Panc1 (cell line): ENCODE measurements around the gene GALNTL6. TPM values are rescaled to one million over a fixed set of nuclear protein-coding genes. Genes with fewer than 3 reads are reported as not detected.

Experiments
- ATAC-seq: fragments of 200-7000 bp; cut with Tn5 transposase; 2 replicates; pipeline ENCODE4 v1.9.1; 2020; ENCODE audit warnings: mild to moderate bottlenecking, moderate library complexity
- BruUV-seq: library from RNA; stranded (reverse); fragments of 400-500 nt; replicated peaks from 2 replicates; lab custom pipeline; 2021; lab: Mats Ljungman, UMichigan
- CTCF ChIA-PET: fragments of 300-600 bp; sonication (Branson Sonifier 250); formaldehyde crosslinking; loops from one replicate; lab custom pipeline; 2022; ENCODE audit warnings: antibody characterized with exemption; lab: Charles Lee
- POLR2A ChIA-PET: fragments of 300-600 bp; sonication (Branson Sonifier 250); formaldehyde crosslinking; loops from one replicate; lab custom pipeline; 2022; ENCODE audit warnings: antibody characterized with exemption; lab: Charles Lee
- DNase-seq: peaks from one replicate; pipeline ENCODE4 v3.0.0-alpha.2; 2010; ENCODE audit warnings: low read depth, low spot score
- H3K27ac ChIP-seq: 2 replicates; pipeline ENCODE4 v1.5.1; 2011; ENCODE audit warnings: mild to moderate bottlenecking, low read length, inconsistent platforms
- H3K27me3 ChIP-seq: fragments of 200-500 bp; sonication (Bioruptor generic); 2 replicates; pipeline ENCODE4 v1.6.0; 2014; ENCODE audit warnings: low read length, inconsistent platforms; ENCODE audit not compliant: control insufficient read depth, insufficient read depth
- H3K36me3 ChIP-seq: fragments of 200-500 bp; sonication (Bioruptor generic); 2 replicates; pipeline ENCODE4 v1.5.1; 2014; ENCODE audit warnings: inconsistent platforms, mild to moderate bottlenecking, low read length, moderate library complexity; ENCODE audit not compliant: control insufficient read depth, insufficient read depth
- H3K4me1 ChIP-seq: 2 replicates; pipeline ENCODE4 v1.5.1; 2011; ENCODE audit warnings: inconsistent platforms, mild to moderate bottlenecking, low read length, moderate library complexity; ENCODE audit not compliant: control insufficient read depth, insufficient read depth
- H3K4me3 ChIP-seq, 2 experiments: 2 replicates each; pipeline ENCODE4 v1.5.1; 2011 to 2012; ENCODE audit warnings: low read depth in 2 of 2, low read length in 2 of 2, mild to moderate bottlenecking in 2 of 2, inconsistent platforms in 1 of 2, moderate library complexity in 1 of 2
- H3K9me3 ChIP-seq: fragments of 200-500 bp; sonication (Bioruptor generic); 2 replicates; pipeline ENCODE4 v1.5.1; 2014; ENCODE audit warnings: low read depth, mild to moderate bottlenecking, inconsistent platforms, low read length, moderate library complexity; ENCODE audit not compliant: control insufficient read depth, insufficient read depth
- POLR2AphosphoS5 ChIP-seq: IDR thresholded peaks from 2 replicates; pipeline ENCODE4 v1.6.1; 2012; ENCODE audit warnings: mild to moderate bottlenecking, low read depth, low read length, moderate library complexity
- SIN3A ChIP-seq: IDR thresholded peaks from 2 replicates; pipeline ENCODE4 v1.6.1; 2012; ENCODE audit warnings: low read depth, mild to moderate bottlenecking, low read length, moderate library complexity, borderline replicate concordance; ENCODE audit not compliant: insufficient read depth
- TCF7L2 ChIP-seq: IDR thresholded peaks from 2 replicates; pipeline ENCODE4 v1.6.1; 2011; ENCODE audit warnings: mild to moderate bottlenecking, low read depth, low read length, inconsistent platforms
- in situ Hi-C: cut with HindIII; loops from 2 replicates; pipeline ENCODE4 v1.10.0; 2016; ENCODE audit warnings: low sequenced_read_pairs, low pct_unique_long_range_greater_than_20kb
- intact Hi-C: fragments of 100-400 bp; cut with micrococcal nuclease; formaldehyde crosslinking; loops from one replicate; pipeline ENCODE4 v1.10.0; 2022; ENCODE audit not compliant: unreplicated experiment
- total RNA-seq: library from RNA; stranded (reverse); gene quantifications from one replicate; pipeline ENCODE4 v1.2.1, GENCODE V29; 2021; ENCODE audit not compliant: unreplicated experiment
- TF ChIP-seq, protein P1 (sequence below), 2 experiments: IDR thresholded peaks; 2 replicates each; pipeline ENCODE4 v1.6.1; 2011 to 2012; ENCODE audit warnings: low read depth in 2 of 2, control low read depth in 1 of 2, low read length in 1 of 2, mild to moderate bottlenecking in 1 of 2, moderate library complexity in 1 of 2; ENCODE audit not compliant: insufficient read depth in 1 of 2
- TF ChIP-seq, protein P2 (sequence below): fragments of 450-650 bp; IDR thresholded peaks from 2 replicates; pipeline ENCODE4 v1.5.1; 2017; ENCODE audit warnings: mild to moderate bottlenecking

Gene GALNTL6
- total RNA-seq, 1 experiment from 2014 or later = not detected

DNA sequence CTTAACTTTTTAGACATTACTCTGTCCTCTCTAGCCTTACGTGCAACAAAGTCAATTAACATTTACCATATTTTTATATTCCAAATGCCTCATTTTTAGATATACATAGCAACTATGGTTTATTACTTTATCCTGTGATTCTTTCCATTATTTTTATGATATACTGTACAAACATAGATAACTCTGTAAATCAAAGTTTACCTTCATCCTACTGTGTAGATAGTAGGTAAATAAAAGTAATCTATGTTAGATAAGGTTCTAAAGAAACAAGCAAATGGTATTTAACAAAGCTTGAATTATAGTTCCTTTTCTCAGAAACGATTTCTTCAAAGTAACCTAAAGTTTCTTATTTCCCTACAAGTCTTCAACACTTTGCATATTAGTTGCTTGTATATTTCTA lies 350.0 kb downstream of the GALNTL6 start:
- ChIA-PET POLR2A (no interaction called here), CTCF (no interaction called here)
- H3K27ac ChIP-seq = no peak overlapping the region
- BruUV-seq = no TSS peak
- no peak overlapping the region for H3K4me3 ChIP-seq
- intact Hi-C loops = no loop called here
- no peaks in the 10 kb centered on the region for H3K4me1 ChIP-seq
- no peak for ATAC-seq
- H3K36me3 ChIP-seq = no peaks in the 10 kb centered on the region
- H3K9me3 ChIP-seq = no peaks in the 10 kb centered on the region
- TF ChIP-seq TCF7L2 (no peak), POLR2AphosphoS5 (no peak), SIN3A (no peak)
- TF ChIP-seq, protein P1, sequence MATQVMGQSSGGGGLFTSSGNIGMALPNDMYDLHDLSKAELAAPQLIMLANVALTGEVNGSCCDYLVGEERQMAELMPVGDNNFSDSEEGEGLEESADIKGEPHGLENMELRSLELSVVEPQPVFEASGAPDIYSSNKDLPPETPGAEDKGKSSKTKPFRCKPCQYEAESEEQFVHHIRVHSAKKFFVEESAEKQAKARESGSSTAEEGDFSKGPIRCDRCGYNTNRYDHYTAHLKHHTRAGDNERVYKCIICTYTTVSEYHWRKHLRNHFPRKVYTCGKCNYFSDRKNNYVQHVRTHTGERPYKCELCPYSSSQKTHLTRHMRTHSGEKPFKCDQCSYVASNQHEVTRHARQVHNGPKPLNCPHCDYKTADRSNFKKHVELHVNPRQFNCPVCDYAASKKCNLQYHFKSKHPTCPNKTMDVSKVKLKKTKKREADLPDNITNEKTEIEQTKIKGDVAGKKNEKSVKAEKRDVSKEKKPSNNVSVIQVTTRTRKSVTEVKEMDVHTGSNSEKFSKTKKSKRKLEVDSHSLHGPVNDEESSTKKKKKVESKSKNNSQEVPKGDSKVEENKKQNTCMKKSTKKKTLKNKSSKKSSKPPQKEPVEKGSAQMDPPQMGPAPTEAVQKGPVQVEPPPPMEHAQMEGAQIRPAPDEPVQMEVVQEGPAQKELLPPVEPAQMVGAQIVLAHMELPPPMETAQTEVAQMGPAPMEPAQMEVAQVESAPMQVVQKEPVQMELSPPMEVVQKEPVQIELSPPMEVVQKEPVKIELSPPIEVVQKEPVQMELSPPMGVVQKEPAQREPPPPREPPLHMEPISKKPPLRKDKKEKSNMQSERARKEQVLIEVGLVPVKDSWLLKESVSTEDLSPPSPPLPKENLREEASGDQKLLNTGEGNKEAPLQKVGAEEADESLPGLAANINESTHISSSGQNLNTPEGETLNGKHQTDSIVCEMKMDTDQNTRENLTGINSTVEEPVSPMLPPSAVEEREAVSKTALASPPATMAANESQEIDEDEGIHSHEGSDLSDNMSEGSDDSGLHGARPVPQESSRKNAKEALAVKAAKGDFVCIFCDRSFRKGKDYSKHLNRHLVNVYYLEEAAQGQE (IDR thresholded peaks at IDR 0.05; ENCODE audit: insufficient read depth in 1 of 2, low read depth in 2 of 2, low read length in 1 of 2) = no peak
- TF ChIP-seq, protein P2, sequence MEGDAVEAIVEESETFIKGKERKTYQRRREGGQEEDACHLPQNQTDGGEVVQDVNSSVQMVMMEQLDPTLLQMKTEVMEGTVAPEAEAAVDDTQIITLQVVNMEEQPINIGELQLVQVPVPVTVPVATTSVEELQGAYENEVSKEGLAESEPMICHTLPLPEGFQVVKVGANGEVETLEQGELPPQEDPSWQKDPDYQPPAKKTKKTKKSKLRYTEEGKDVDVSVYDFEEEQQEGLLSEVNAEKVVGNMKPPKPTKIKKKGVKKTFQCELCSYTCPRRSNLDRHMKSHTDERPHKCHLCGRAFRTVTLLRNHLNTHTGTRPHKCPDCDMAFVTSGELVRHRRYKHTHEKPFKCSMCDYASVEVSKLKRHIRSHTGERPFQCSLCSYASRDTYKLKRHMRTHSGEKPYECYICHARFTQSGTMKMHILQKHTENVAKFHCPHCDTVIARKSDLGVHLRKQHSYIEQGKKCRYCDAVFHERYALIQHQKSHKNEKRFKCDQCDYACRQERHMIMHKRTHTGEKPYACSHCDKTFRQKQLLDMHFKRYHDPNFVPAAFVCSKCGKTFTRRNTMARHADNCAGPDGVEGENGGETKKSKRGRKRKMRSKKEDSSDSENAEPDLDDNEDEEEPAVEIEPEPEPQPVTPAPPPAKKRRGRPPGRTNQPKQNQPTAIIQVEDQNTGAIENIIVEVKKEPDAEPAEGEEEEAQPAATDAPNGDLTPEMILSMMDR = no peak
- DNase-seq = no peak
- in situ Hi-C loops = no loop called here
- H3K27me3 ChIP-seq = no peaks in the 10 kb centered on the region

DNA sequence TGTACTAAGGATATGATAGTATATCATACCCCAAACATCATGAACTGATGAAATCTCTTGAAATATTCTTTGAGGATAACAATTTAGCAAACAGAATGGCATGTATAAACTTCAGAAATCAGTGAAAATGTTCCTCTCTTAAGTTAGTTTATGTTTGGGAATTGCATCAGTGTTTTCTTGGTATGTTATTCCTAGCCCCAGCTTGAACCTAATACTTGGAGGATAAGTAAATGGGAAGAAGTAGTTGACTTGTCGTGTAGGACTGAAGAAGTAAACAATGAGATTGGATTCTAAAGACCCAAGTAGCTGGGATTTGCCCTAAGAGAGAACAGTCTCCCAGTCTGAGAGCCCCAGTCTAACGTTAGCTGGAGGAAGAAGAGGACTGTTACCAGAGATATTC lies 355.7 kb downstream of the GALNTL6 start:
- Histone ChIP-seq H3K9me3 (no peaks in the 10 kb centered on the region), H3K27me3 (no peaks in the 10 kb centered on the region), H3K4me3 (no peak overlapping the region), H3K36me3 (no peaks in the 10 kb centered on the region), H3K27ac (no peak overlapping the region), H3K4me1 (no peaks in the 10 kb centered on the region)
- TF ChIP-seq SIN3A = no peak
- TF ChIP-seq POLR2AphosphoS5 = no peak
- TF ChIP-seq TCF7L2 = no peak
- TF ChIP-seq, protein P1 (IDR thresholded peaks at IDR 0.05; ENCODE audit: insufficient read depth in 1 of 2, low read depth in 2 of 2, low read length in 1 of 2) = no peak
- TF ChIP-seq, protein P2 = no peak
- BruUV-seq = no TSS peak
- in situ Hi-C loops = no loop called here
- ChIA-PET POLR2A (no interaction called here), CTCF (no interaction called here)
- intact Hi-C loops = no loop called here
- DNase-seq (no peak), ATAC-seq (no peak)
